Adrenal gland (tissue), 12 donors: Measurements from ENCODE around the gene GPN3. TPM values are rescaled to one million over a fixed set of nuclear protein-coding genes. Genes with fewer than 3 reads are reported as not detected.
A peak's percentile ranks its signal among the peaks of the same experiment; 100 is the strongest.

ENCODE experiments used
- DNase-seq, 7 donors: peaks; one replicate each; pipeline ENCODE4 v3.0.0-alpha.2; 2019 to 2020
- H3K27ac ChIP-seq, 5 donors: fragments of 200-600 bp; sonication (generic) in 4 of 5; 1 replicate in 3 of 5; 2 replicates in 2 of 5; pipeline versions ENCODE4 v1.5.1 to v1.8.0; 2016 to 2020; ENCODE audit warnings: mild to moderate bottlenecking in 1 of 5
- H3K27me3 ChIP-seq: fragments of 200-600 bp; 2 replicates; pipeline ENCODE4 v1.8.0; 2021
- H3K36me3 ChIP-seq, 2 donors: fragments of 200-600 bp; replicated peaks in 1 of 2; 1 replicate in 1 of 2; 2 replicates in 1 of 2; pipeline versions ENCODE4 v1.5.1 to v1.8.0; 2018 to 2022
- H3K4me1 ChIP-seq, 2 donors: fragments of 200-600 bp; replicated peaks in 1 of 2; 1 replicate in 1 of 2; 2 replicates in 1 of 2; pipeline versions ENCODE4 v1.5.1 to v1.8.0; 2018 to 2021
- H3K4me3 ChIP-seq, 4 donors: fragments of 200-600 bp; sonication (generic) in 3 of 4; one replicate each; pipeline ENCODE4 v1.5.1; 2016 to 2018
- H3K9me3 ChIP-seq, 3 donors: fragments of 200-600 bp; sonication (generic) in 1 of 3; replicated peaks in 1 of 3; 1 replicate in 2 of 3; 2 replicates in 1 of 3; pipeline versions ENCODE4 v1.5.1 to v1.8.0; 2016 to 2021
- CTCF ChIP-seq, 6 experiments: fragments of 450-650 bp in 4 of 6; fragments of 200-600 bp in 2 of 6; sonication (generic) in 1 of 6; IDR thresholded peaks; 1 replicate in 5 of 6; 2 replicates in 1 of 6; pipeline versions ENCODE4 v1.5.1 to v1.8.0; 2016 to 2021; ENCODE audit warnings: antibody characterized with exemption in 6 of 6, mild to moderate bottlenecking in 2 of 6, moderate library complexity in 1 of 6
- POLR2A ChIP-seq, 2 donors: fragments of 450-650 bp; IDR thresholded peaks; one replicate each; pipeline ENCODE4 v1.6.1; 2017; ENCODE audit warnings: antibody characterized with exemption in 2 of 2, mild to moderate bottlenecking in 2 of 2, moderate library complexity in 1 of 2
- WGBS, 4 donors: extraction: QIAGEN DNeasy Blood & Tissue Kit in 2 of 4; methylation state at CpG; one replicate each; pipeline versions ENCODE4 v1.1.5 to v1.1.7; 2013 to 2017; 5-methylcytosine and 5-hydroxymethylcytosine counted together
- intact Hi-C, 2 donors: fragments of 100-400 bp; cut with DNase I; formaldehyde crosslinking; loops; one replicate each; pipeline versions ENCODE4 v1.14.1 to v1.15.0; 2022 to 2023
- polyA plus RNA-seq, 3 donors: library from polyadenylated mRNA; stranded (reverse); fragments of 200-250 nt in 2 of 3; fragments of 350-450 nt in 1 of 3; fragmentation: Illumina TruSeq in 1 of 3; extraction: RNeasy Lipid Tissue Mini Kit (QIAGEN cat#74804) in 1 of 3; gene quantifications; one replicate each; pipeline ENCODE4 v1.2.3, GENCODE V29; 2013 to 2014
- total RNA-seq, 9 donors: library from RNA; depleted of rRNA in 4 of 9; stranded (reverse); fragments of >200 nt in 4 of 9; fragments of 120-200 nt in 1 of 9; fragmentation: NEBNext Ultra II Directional in 1 of 9; extraction: Animal tissue kit (Norgen Biotek cat#: 25700) in 1 of 9; gene quantifications; one replicate each; pipeline versions ENCODE4 v1.1.0 to v1.2.4, GENCODE V29; 2013 to 2023
- donor health status: healthy with polysubstance abuse.
- donor health status: Bipolar disorder and iron deficiency.
- donor health status: DM: yes; HTN: yes; CAD: no.
- donor health status: DM: no; HTN: no; CAD: no.
- donor health status: DM: no; HTN: no; CAD: no.
- donor health status: DM: yes; HTN: yes; CAD: no.

Gene GPN3
- total and polyA plus RNA-seq, 12 donors: 9.6 to 30.0 (median 21.6) TPM

DNA sequence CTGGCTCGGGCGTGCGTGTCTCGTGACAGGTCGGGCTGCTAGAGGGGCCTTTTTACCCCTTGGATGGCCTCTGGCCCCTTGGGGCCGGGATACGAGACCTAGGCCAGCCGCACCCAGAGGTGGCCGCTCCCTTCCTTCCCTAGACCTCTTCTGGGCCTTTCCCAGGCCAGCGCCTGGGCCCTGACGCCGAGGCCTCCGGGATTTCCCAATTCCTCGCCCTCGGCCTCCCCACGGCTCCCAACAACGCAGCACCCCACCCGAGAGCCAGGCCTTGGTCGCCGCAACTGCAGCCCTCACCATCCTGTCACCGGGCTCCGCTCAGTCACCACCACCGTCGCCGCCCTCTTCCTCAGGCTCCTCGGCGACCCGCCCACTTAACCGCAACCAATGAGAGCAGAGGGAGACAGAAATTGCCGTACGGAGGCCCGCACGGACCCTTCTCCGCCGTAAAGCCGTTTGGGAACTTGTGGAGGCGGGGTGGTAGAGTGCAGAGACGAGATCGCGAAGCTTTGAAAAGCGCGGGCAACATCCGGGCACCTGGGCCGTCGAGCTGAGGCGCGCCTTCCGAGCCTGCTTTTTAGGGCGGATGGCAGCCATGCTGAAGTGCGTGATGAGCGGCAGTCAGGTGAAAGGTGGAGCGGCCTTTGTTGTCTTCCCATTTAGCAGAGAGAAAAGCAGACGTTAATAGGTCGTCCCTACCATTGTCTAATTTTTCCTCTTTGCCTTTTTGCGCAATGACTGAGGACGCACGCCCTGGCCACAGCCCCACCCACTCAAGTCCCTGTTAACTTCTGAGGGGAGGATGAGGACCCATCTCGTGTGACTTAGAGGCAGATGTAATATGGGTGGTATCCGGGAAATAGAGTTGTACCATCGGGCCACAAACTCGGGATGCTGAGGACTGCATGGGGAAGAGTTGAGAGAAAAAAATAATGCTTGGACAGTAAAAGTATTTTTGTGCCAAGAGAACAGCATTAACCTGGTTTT lies 34.0 kb upstream of the GPN3 start, which contains the start of the genes RAD9B and VPS29:
RAD9B (plus strand) TSS at position 580 of the 987 bp plus-strand sequence; CDS start at position 587, 7 bp downstream.
VPS29 (minus strand) TSS at position 360 of the 987 bp plus-strand sequence; CDS start at position 300, 60 bp downstream.
- WGBS, 4 donors: 6 to 15% (median 8%) methylated on average over 28 to 61 of the region's 61 CpGs
- Histone ChIP-seq H3K36me3 (no peaks in the 10 kb centered on the region), H3K27me3 (no peaks in the 10 kb centered on the region), H3K4me3 (peak within 1 kb of the TSS; percentile 69 to 96 (median 87)), H3K4me1 (peaks cover 8 to 37% of the 10 kb centered on the region in 2 donors), H3K27ac (peak within 1 kb of the TSS; percentile 29 to 93 (median 90)), H3K9me3 (no peaks in the 10 kb centered on the region)
- DNase-seq: peak; percentile 98 to 99 (median 99)
- TF ChIP-seq POLR2A (IDR thresholded peaks at IDR 0.05): peak; percentile 80 to 93
- peak in 1 of 6 experiments; percentile 5 for TF ChIP-seq CTCF (IDR thresholded peaks at IDR 0.05)
- intact Hi-C loops: no loop called here

GRCh38 chr12:110501399-110501751 lies 33.3 kb upstream of the GPN3 start:
- Histone ChIP-seq H3K4me3 (peak overlapping the region; percentile 69 to 96 (median 87)), H3K9me3 (no peaks in the 10 kb centered on the region), H3K27ac (peak overlapping the region; percentile 29 to 93 (median 90)), H3K27me3 (no peaks in the 10 kb centered on the region), H3K36me3 (peaks cover 0 to 5% of the 10 kb centered on the region in 2 donors), H3K4me1 (peaks cover 8 to 37% of the 10 kb centered on the region in 2 donors)
- intact Hi-C loops: no loop called here
- no peak for TF ChIP-seq POLR2A (IDR thresholded peaks at IDR 0.05)
- no peak for TF ChIP-seq CTCF (IDR thresholded peaks at IDR 0.05)
- WGBS, 4 donors: 0% methylated on average over 13 to 17 of the region's 17 CpGs
- DNase-seq: peak in 4 of 7 donors; percentile 46 to 68 (median 52)

DNA sequence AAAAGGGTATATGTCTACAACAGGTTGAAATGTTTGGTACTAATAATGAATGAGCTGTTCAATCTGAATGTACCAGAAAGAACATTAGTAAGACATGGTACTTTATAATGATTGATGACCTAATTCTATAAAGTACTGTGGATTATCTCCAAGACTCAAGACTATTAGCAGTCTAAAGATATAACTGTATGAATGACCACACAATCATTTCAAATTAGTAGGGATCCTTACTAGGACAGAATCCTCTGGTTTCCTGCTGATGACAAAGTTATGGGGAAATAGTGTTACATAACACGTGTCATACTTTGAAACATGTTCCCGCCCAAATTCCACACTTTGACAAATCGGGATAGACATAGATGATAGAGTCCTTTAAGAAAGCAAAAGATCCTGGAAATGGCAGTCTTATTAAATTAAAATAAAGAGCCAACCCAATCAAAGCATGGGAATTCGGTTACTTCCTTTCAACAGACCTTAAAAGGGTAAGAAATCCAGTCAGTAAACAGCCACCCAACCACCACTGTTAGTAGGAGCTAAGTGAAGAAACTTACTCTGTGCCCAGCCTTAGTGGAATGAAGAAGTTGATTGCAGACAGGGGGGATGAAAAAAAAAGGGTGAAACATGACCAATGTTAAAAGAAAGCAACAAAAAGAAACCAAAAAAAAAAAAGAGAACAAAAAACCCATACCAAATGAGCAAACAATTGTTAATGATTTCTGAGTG lies 31.1 kb upstream of the GPN3 start:
- intact Hi-C loops: no loop called here
- Histone ChIP-seq H3K4me1 (peaks cover 8 to 37% of the 10 kb centered on the region in 2 donors), H3K36me3 (peaks cover 0 to 27% of the 10 kb centered on the region in 2 donors), H3K27me3 (no peaks in the 10 kb centered on the region), H3K9me3 (no peaks in the 10 kb centered on the region), H3K27ac (peak overlapping the region in 1 of 5 donors; percentile 61), H3K4me3 (no peak overlapping the region)
- DNase-seq: peak in 1 of 7 donors; percentile 12
- no peak for TF ChIP-seq POLR2A (IDR thresholded peaks at IDR 0.05)
- TF ChIP-seq CTCF (IDR thresholded peaks at IDR 0.05): no peak
- WGBS, 4 donors: 50 to 68% (median 58%) methylated on average over 4 of the region's 4 CpGs

DNA sequence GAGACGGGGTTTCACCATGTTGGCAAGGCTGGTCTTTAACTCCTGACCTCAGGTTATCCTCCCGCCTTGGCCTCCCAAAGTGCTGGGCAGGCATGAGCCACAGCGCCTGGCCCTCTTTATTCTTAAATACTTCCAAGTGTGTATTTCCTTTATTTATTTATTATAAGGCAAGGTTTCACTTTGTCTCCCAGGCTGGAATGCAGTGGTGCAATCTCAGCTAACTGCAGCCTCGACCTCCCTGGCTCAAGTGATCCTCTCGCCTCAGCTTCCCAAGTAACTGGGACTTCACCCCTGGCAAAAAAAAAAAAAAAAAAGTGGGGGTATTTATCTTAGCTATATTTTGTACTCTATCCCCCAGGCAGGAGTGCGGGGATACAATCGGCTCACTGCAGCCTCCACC lies 7.4 kb upstream of the GPN3 start:
- Histone ChIP-seq H3K4me3 (no peak overlapping the region), H3K27ac (no peak overlapping the region), H3K9me3 (no peaks in the 10 kb centered on the region), H3K27me3 (no peaks in the 10 kb centered on the region), H3K36me3 (peaks cover 0 to under 1% of the 10 kb centered on the region in 2 donors), H3K4me1 (no peaks in the 10 kb centered on the region)
- intact Hi-C loops: no loop called here
- 96 to 98% (median 97%) methylated on average over 7 of the region's 7 CpGs for whole genome bisulfite sequencing, 4 donors
- no peak for TF ChIP-seq POLR2A (IDR thresholded peaks at IDR 0.05)
- no peak for TF ChIP-seq CTCF (IDR thresholded peaks at IDR 0.05)
- no peak for DNase-seq
